Measurements from ENCODE around the gene GINS1. TPM values are rescaled to one million over a fixed set of nuclear protein-coding genes. Genes with fewer than 3 reads are reported as not detected.

The GINS1 gene
- total and polyA plus RNA-seq, 4 donors: 0.17 to 11.4 (median 0.48) TPM

DNA sequence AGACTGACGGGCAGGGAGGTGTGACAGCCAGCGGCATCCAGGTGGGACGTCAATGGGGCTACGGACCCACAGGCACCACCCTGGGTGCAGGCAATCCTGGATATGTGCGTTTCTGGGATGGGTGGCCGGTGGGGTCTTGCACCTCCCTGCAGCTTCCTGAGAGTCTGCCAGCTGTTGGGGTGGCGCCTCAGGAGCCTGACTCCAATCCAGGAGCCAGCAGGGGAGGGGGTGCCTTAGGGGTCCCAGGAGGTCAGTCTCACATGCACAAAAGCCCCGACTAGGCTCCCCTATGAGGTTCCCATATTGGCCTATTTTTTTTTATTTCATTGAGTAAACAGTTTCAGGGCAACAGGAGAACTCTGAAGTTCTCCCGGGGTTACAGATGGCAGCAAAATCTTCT, 73.3 kb downstream of the GINS1 start:
- no peak overlapping the region for H3K9ac ChIP-seq (ENCODE audit: low read depth in 1 of 2, low read length in 2 of 2)
- H3K36me3 ChIP-seq (ENCODE audit: control insufficient read depth in 4 of 4, insufficient read depth in 3 of 4, low read depth in 1 of 4, low read length in 3 of 4): peaks cover 0 to 41% (median 16%) of the 10 kb centered on the region in 4 donors
- no peaks in the 10 kb centered on the region for H3K9me3 ChIP-seq (ENCODE audit: control insufficient read depth in 4 of 4, low read length in 3 of 4)
- DNase-seq (ENCODE audit: low spot score): no peak
- no peaks in the 10 kb centered on the region for H3K27me3 ChIP-seq (ENCODE audit: control insufficient read depth in 4 of 4, insufficient read depth in 4 of 4, low read length in 3 of 4)
- WGBS: 86% methylated on average over 9 of the region's 9 CpGs
- H3K4me3 ChIP-seq (ENCODE audit: low read depth in 1 of 3, low read length in 3 of 3): no peak overlapping the region
- H3K27ac ChIP-seq (ENCODE audit: low read depth in 1 of 2, low read length in 2 of 2): no peak overlapping the region
- H3K4me1 ChIP-seq (ENCODE audit: control insufficient read depth in 4 of 4, insufficient read depth in 4 of 4, low read length in 3 of 4): no peaks in the 10 kb centered on the region
- no peak for TF ChIP-seq NR2F2 (IDR thresholded peaks at IDR 0.05)
- no peak for TF ChIP-seq MAX (IDR thresholded peaks at IDR 0.05)
- no peak for TF ChIP-seq FOXA2 (IDR thresholded peaks at IDR 0.05)

DNA sequence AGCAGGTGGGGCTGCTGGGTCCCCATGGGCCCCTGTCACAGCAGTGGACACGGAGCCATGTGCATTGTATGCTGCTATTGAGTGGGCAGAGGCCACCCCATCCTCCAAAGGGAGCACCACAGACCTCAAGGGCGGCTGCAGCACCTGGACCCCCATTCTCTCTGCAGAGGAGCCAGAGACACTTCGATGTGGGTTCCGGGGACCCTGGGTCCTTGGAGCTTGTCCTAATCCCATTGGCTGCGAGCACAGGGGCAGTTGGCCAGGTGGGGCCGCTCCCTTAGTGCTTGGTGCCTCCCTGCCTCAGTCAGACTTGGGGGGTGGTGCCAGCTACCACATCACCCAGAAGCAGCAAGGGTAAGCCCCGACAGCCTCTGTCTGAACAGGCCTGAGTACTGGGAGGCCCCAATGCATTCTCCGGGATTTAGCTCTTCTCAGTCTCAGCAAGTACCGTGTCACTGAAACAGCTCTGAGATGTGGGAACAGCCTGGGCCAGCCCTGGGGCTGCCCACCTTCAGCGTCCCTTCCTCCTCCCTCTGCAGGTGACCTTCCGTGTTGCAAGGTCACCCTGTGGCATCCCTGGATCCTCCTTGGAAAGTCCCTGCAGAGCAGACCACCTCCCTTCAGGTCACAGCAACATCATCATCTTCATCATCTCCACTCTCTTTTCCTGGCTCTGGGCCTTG, 73.9 kb downstream of the GINS1 start:
- Histone ChIP-seq H3K36me3 (ENCODE audit: control insufficient read depth in 4 of 4, insufficient read depth in 3 of 4, low read depth in 1 of 4, low read length in 3 of 4) (peaks cover 0 to 37% (median 13%) of the 10 kb centered on the region in 4 donors), H3K27ac (ENCODE audit: low read depth in 1 of 2, low read length in 2 of 2) (no peak overlapping the region), H3K27me3 (ENCODE audit: control insufficient read depth in 4 of 4, insufficient read depth in 4 of 4, low read length in 3 of 4) (no peaks in the 10 kb centered on the region), H3K4me1 (ENCODE audit: control insufficient read depth in 4 of 4, insufficient read depth in 4 of 4, low read length in 3 of 4) (no peaks in the 10 kb centered on the region), H3K4me3 (ENCODE audit: low read depth in 1 of 3, low read length in 3 of 3) (no peak overlapping the region), H3K9me3 (ENCODE audit: control insufficient read depth in 4 of 4, low read length in 3 of 4) (no peaks in the 10 kb centered on the region), H3K9ac (ENCODE audit: low read depth in 1 of 2, low read length in 2 of 2) (no peak overlapping the region)
- 96% methylated on average over 11 of the region's 11 CpGs for WGBS
- DNase-seq (ENCODE audit: low spot score): no peak
- TF ChIP-seq HNF4A (conservative IDR thresholded peaks at IDR 0.05) (no peak), ZBTB33 (IDR thresholded peaks at IDR 0.05) (no peak), JUND (IDR thresholded peaks at IDR 0.05) (no peak), MAX (IDR thresholded peaks at IDR 0.05) (no peak), CTCF (IDR thresholded peaks at IDR 0.05; ENCODE audit: low read depth, low read length, missing input control) (no peak)
- TF ChIP-seq, protein P1, sequence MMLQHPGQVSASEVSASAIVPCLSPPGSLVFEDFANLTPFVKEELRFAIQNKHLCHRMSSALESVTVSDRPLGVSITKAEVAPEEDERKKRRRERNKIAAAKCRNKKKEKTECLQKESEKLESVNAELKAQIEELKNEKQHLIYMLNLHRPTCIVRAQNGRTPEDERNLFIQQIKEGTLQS (IDR thresholded peaks at IDR 0.05): no peak

- H3K4me1 ChIP-seq (ENCODE audit: control insufficient read depth in 4 of 4, insufficient read depth in 4 of 4, low read length in 3 of 4): no peaks in the 10 kb centered on the region
- H3K9me3 ChIP-seq (ENCODE audit: control insufficient read depth in 4 of 4, low read length in 3 of 4): no peaks in the 10 kb centered on the region
- no peak for DNase-seq (ENCODE audit: low spot score)
- H3K27me3 ChIP-seq (ENCODE audit: control insufficient read depth in 4 of 4, insufficient read depth in 4 of 4, low read length in 3 of 4): no peaks in the 10 kb centered on the region
- WGBS: 94% methylated on average over 12 of the region's 12 CpGs
- peaks cover 0 to 32% (median 13%) of the 10 kb centered on the region in 4 donors for H3K36me3 ChIP-seq (ENCODE audit: control insufficient read depth in 4 of 4, insufficient read depth in 3 of 4, low read depth in 1 of 4, low read length in 3 of 4)
- no peak overlapping the region for H3K4me3 ChIP-seq (ENCODE audit: low read depth in 1 of 3, low read length in 3 of 3)
- no peak overlapping the region for H3K9ac ChIP-seq (ENCODE audit: low read depth in 1 of 2, low read length in 2 of 2)
- H3K27ac ChIP-seq (ENCODE audit: low read depth in 1 of 2, low read length in 2 of 2): no peak overlapping the region
- TF ChIP-seq HNF4A (conservative IDR thresholded peaks at IDR 0.05): no peak
- TF ChIP-seq CTCF (IDR thresholded peaks at IDR 0.05; ENCODE audit: low read depth, low read length, missing input control): no peak
- TF ChIP-seq RXRA (IDR thresholded peaks at IDR 0.05): no peak
- TF ChIP-seq GABPA (IDR thresholded peaks at IDR 0.05 in 1 of 2, conservative IDR thresholded peaks at IDR 0.05 in 1 of 2): no peak
- TF ChIP-seq MAX (IDR thresholded peaks at IDR 0.05): no peak
- no peak for TF ChIP-seq HNF4G (IDR thresholded peaks at IDR 0.05)
- TF ChIP-seq ZBTB33 (IDR thresholded peaks at IDR 0.05): no peak
- TF ChIP-seq SP1 (IDR thresholded peaks at IDR 0.05): no peak
- TF ChIP-seq RAD21 (IDR thresholded peaks at IDR 0.05): no peak
- TF ChIP-seq TAF1 (conservative IDR thresholded peaks at IDR 0.05): no peak
- TF ChIP-seq NR2F2 (IDR thresholded peaks at IDR 0.05): no peak
- TF ChIP-seq FOXA2 (IDR thresholded peaks at IDR 0.05): no peak
These were observed 74.4 kb downstream of the GINS1 start for GRCh38 chr20:25481918-25482253.
